ENCODE measurements around the gene RETNLB.

DNA sequence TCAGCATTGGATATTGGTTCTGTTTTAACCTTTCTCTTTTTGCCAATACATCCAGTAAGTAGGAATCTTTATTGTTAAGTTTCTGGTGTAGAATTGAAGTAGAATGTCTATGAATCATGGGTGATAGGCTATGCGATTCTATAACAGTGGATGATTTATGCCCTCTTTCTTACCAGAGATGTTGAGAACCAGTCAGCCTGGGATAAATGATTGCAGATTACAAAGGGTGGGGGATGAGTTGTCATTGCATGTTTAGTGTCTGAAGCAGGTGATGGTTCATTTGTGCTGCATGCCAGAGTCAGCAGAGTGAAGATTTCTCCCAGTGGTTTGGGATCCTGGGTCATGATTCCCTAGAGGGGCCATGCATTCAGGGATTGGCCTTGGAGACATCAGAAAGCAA lies 14.3 kb downstream of the RETNLB start:
- TF ChIP-seq, protein P1, sequence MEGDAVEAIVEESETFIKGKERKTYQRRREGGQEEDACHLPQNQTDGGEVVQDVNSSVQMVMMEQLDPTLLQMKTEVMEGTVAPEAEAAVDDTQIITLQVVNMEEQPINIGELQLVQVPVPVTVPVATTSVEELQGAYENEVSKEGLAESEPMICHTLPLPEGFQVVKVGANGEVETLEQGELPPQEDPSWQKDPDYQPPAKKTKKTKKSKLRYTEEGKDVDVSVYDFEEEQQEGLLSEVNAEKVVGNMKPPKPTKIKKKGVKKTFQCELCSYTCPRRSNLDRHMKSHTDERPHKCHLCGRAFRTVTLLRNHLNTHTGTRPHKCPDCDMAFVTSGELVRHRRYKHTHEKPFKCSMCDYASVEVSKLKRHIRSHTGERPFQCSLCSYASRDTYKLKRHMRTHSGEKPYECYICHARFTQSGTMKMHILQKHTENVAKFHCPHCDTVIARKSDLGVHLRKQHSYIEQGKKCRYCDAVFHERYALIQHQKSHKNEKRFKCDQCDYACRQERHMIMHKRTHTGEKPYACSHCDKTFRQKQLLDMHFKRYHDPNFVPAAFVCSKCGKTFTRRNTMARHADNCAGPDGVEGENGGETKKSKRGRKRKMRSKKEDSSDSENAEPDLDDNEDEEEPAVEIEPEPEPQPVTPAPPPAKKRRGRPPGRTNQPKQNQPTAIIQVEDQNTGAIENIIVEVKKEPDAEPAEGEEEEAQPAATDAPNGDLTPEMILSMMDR (IDR thresholded peaks at IDR 0.05): no peak
- no peak for TF ChIP-seq ZFX (IDR thresholded peaks at IDR 0.05; ENCODE audit: borderline replicate concordance)

Data from 22Rv1 (cell line).